ENCODE results near the gene DCUN1D2. TPM values are rescaled to one million over a fixed set of nuclear protein-coding genes. Genes with fewer than 3 reads are reported as not detected.
A peak's percentile ranks its signal among the peaks of the same experiment; 100 is the strongest.

Gene DCUN1D2
- total RNA-seq, 1 donor from 2014 or later, result 23.8 TPM

DNA sequence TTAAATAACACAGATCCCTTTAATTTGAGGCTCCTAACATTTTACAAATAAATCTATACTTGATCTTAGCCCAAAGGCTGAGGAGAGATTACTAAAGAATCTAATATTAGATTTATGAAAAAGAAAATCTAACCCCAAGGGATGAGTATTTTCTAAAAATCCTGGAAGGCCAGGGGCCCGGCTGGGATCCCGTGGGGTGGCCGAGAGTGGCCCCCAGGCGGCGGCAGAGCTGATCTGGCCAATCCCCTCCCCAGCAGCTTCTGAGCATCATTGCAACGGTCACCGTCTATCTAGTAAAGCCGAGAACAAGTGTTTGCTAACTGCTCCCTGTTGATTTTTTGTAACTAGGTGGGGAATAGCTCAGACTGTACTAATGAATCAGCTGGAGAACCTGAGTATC, 74.7 kb downstream of the DCUN1D2 start:
- DNase-seq (ENCODE audit: low spot score), result no peak
- Mint-ChIP-seq H3K27me3 (ENCODE audit: insufficient read depth, low read depth) (peaks cover 12% of the 10 kb centered on the region), H3K36me3 (peaks cover 2% of the 10 kb centered on the region), H3K4me3 (no peak overlapping the region), H3K9me3 (peaks cover 15% of the 10 kb centered on the region), H3K4me1 (peaks cover 19% of the 10 kb centered on the region), H3K27ac (no peak overlapping the region)
- no peaks in the 10 kb centered on the region for H3K9me3 ChIP-seq (ENCODE audit: low read depth)
- H3F3A ChIP-seq (ENCODE audit: low read depth), result no peaks in the 10 kb centered on the region
- no peaks in the 10 kb centered on the region for H3K27me3 ChIP-seq
- no peaks in the 10 kb centered on the region for H4K20me1 ChIP-seq (ENCODE audit: low read depth)
- TF ChIP-seq EZH2phosphoT487 (IDR thresholded peaks at IDR 0.05), result no peak
- no peak for TF ChIP-seq CTCF (IDR thresholded peaks at IDR 0.05)
- no peak for TF ChIP-seq EZH2 (IDR thresholded peaks at IDR 0.05)
- H2AFZ ChIP-seq (replicated peaks), result no peak overlapping the region
- no peaks in the 10 kb centered on the region for H3K36me3 ChIP-seq
- no peaks in the 10 kb centered on the region for H3K79me2 ChIP-seq (ENCODE audit: low read depth)
- H3K4me1 ChIP-seq, result peaks cover 6% of the 10 kb centered on the region
- no peak overlapping the region for H3K9ac ChIP-seq
- H3K4me2 ChIP-seq, result no peak overlapping the region
- no peak overlapping the region for H3K4me3 ChIP-seq
- H3K27ac ChIP-seq, result no peak overlapping the region

- H3K9ac ChIP-seq, result no peak overlapping the region
Observed at GRCh38 chr13:113415032-113415431, 75.5 kb downstream of the DCUN1D2 start.

DNA sequence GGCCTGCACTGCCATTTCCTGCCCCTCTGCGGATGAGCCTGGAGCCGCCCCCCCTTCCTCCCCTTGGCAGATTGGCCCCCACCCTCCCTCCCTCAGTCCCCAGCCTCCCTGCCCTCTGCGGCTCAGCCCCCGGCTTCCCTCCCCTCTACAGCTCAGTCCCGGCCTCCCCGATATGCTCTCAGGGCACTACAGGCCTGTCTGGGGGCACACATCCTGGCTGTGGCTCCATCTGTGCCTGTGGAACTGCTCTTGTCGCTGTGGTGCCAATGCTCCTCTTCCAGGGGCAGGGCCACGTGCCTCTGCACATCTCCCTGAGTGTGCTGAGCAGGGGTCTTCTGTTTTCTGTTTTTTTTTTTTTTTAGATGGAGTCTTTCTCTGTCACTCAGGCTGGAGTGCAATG, 76.2 kb downstream of the DCUN1D2 start:
- Mint-ChIP-seq H3K36me3 (peaks cover 2% of the 10 kb centered on the region), H3K4me1 (peaks cover 22% of the 10 kb centered on the region), H3K27ac (peak overlapping the region; percentile 60), H3K9me3 (peaks cover 16% of the 10 kb centered on the region), H3K27me3 (ENCODE audit: insufficient read depth, low read depth) (peaks cover 15% of the 10 kb centered on the region), H3K4me3 (no peak overlapping the region)
- H3K27ac ChIP-seq, result no peak overlapping the region
- no peak for DNase-seq (ENCODE audit: low spot score)
- H3K9ac ChIP-seq, result no peak overlapping the region
- H3K36me3 ChIP-seq, result no peaks in the 10 kb centered on the region
- H3K79me2 ChIP-seq (ENCODE audit: low read depth), result no peaks in the 10 kb centered on the region
- H3K4me3 ChIP-seq, result no peak overlapping the region
- TF ChIP-seq EZH2phosphoT487 (IDR thresholded peaks at IDR 0.05) (no peak), EZH2 (IDR thresholded peaks at IDR 0.05) (no peak), CTCF (IDR thresholded peaks at IDR 0.05) (no peak)
- H3K9me3 ChIP-seq (ENCODE audit: low read depth), result no peaks in the 10 kb centered on the region
- H2AFZ ChIP-seq (replicated peaks), result peak overlapping the region; percentile 50
- H4K20me1 ChIP-seq (ENCODE audit: low read depth), result no peaks in the 10 kb centered on the region
- H3K4me2 ChIP-seq, result no peak overlapping the region
- H3F3A ChIP-seq (ENCODE audit: low read depth), result no peaks in the 10 kb centered on the region
- H3K4me1 ChIP-seq, result peaks cover 6% of the 10 kb centered on the region
- no peaks in the 10 kb centered on the region for H3K27me3 ChIP-seq

More at GRCh38 chr13:113415032-113415431, 75.5 kb downstream of the DCUN1D2 start:
- Mint-ChIP-seq H3K4me3 (no peak overlapping the region), H3K4me1 (peaks cover 20% of the 10 kb centered on the region), H3K27me3 (ENCODE audit: insufficient read depth, low read depth) (peaks cover 12% of the 10 kb centered on the region), H3K27ac (no peak overlapping the region), H3K36me3 (peaks cover 2% of the 10 kb centered on the region), H3K9me3 (peaks cover 16% of the 10 kb centered on the region)
- no peak overlapping the region for H3K4me2 ChIP-seq
- no peaks in the 10 kb centered on the region for H3K79me2 ChIP-seq (ENCODE audit: low read depth)
- no peak for TF ChIP-seq EZH2 (IDR thresholded peaks at IDR 0.05)
- TF ChIP-seq CTCF (IDR thresholded peaks at IDR 0.05), result no peak
- no peak for TF ChIP-seq EZH2phosphoT487 (IDR thresholded peaks at IDR 0.05)
- H3K9me3 ChIP-seq (ENCODE audit: low read depth), result no peaks in the 10 kb centered on the region
- no peak overlapping the region for H3K27ac ChIP-seq
- no peaks in the 10 kb centered on the region for H4K20me1 ChIP-seq (ENCODE audit: low read depth)
- H3K4me1 ChIP-seq, result peaks cover 6% of the 10 kb centered on the region
- H3K27me3 ChIP-seq, result no peaks in the 10 kb centered on the region
- H2AFZ ChIP-seq (replicated peaks), result no peak overlapping the region
- H3K36me3 ChIP-seq, result no peaks in the 10 kb centered on the region
- DNase-seq (ENCODE audit: low spot score), result no peak
- no peak overlapping the region for H3K4me3 ChIP-seq
- H3F3A ChIP-seq (ENCODE audit: low read depth), result no peaks in the 10 kb centered on the region
